A673 (cell line): ENCODE data around the gene MSANTD2. TPM values are rescaled to one million over a fixed set of nuclear protein-coding genes. Genes with fewer than 3 reads are reported as not detected.

Experiments used
- BruUV-seq: library from RNA; stranded (reverse); fragments of 400-500 nt; replicated peaks from 2 replicates; lab custom pipeline; 2021; lab: Mats Ljungman, UMichigan
- CTCF ChIA-PET: fragments of 300-600 bp; sonication (Branson Sonifier 250); formaldehyde crosslinking; loops from one replicate; lab custom pipeline; 2022; ENCODE audit warnings: antibody characterized with exemption; lab: Charles Lee
- POLR2A ChIA-PET: fragments of 300-600 bp; sonication (Branson Sonifier 250); formaldehyde crosslinking; loops from one replicate; lab custom pipeline; 2022; ENCODE audit warnings: antibody characterized with exemption; ENCODE audit not compliant: low non-redundant PET; lab: Charles Lee
- DNase-seq: peaks from one replicate; pipeline ENCODE4 v3.0.0-alpha.2; 2015; ENCODE audit warnings: low spot score
- H3K27ac ChIP-seq: fragments of 200-600 bp; sonication (generic); 2 replicates; pipeline ENCODE4 v1.5.1; 2016; ENCODE audit warnings: mixed run types, low read depth, mild to moderate bottlenecking, mixed read lengths, antibody characterized with exemption, low read length; ENCODE audit not compliant: poor library complexity, severe bottlenecking
- H3K27me3 ChIP-seq: fragments of 200-600 bp; sonication (generic); replicated peaks from 2 replicates; pipeline ENCODE4 v1.6.1; 2017; ENCODE audit warnings: mixed run types, low read depth, mild to moderate bottlenecking, mixed read lengths, antibody characterized with exemption, low read length; ENCODE audit not compliant: insufficient read depth, poor library complexity
- H3K36me3 ChIP-seq: fragments of 200-600 bp; sonication (generic); 2 replicates; pipeline ENCODE4 v1.6.1; 2016; ENCODE audit warnings: mixed run types, mild to moderate bottlenecking, mixed read lengths, antibody characterized with exemption, low read length; ENCODE audit not compliant: insufficient read depth, poor library complexity, severe bottlenecking
- H3K4me1 ChIP-seq: fragments of 200-600 bp; sonication (generic); 2 replicates; pipeline ENCODE4 v1.6.1; 2017; ENCODE audit warnings: mixed run types, mild to moderate bottlenecking, mixed read lengths, antibody characterized with exemption, low read length; ENCODE audit not compliant: insufficient read depth, poor library complexity, severe bottlenecking
- H3K4me3 ChIP-seq: fragments of 200-600 bp; sonication (generic); 2 replicates; pipeline ENCODE4 v1.5.1; 2016; ENCODE audit warnings: low read depth, mixed run types, mild to moderate bottlenecking, mixed read lengths, low read length; ENCODE audit not compliant: poor library complexity, severe bottlenecking
- H3K9me3 ChIP-seq: fragments of 200-600 bp; sonication (generic); 2 replicates; pipeline ENCODE4 v1.6.1; 2016; ENCODE audit warnings: mixed run types, low read depth, mild to moderate bottlenecking, mixed read lengths, antibody characterized with exemption, low read length; ENCODE audit not compliant: poor library complexity, severe bottlenecking
- EZH2 ChIP-seq: fragments of 200-600 bp; sonication (generic); IDR thresholded peaks from 2 replicates; pipeline ENCODE4 v1.6.1; 2017; ENCODE audit warnings: borderline replicate concordance, low read depth, mild to moderate bottlenecking, mixed read lengths, antibody characterized with exemption, low read length; ENCODE audit not compliant: poor library complexity, severe bottlenecking
- intact Hi-C: fragments of 100-400 bp; cut with micrococcal nuclease; formaldehyde crosslinking; loops from one replicate; pipeline ENCODE4 v1.10.0; 2022; ENCODE audit not compliant: unreplicated experiment
- total RNA-seq: library from RNA; stranded (reverse); gene quantifications from 2 replicates; pipeline ENCODE4 v1.2.3, GENCODE V29; 2021
- TF ChIP-seq, protein P1 (sequence below): fragments of 300-800, 200-600 bp; sonication (generic); conservative IDR thresholded peaks from 2 replicates; pipeline ENCODE4 v1.5.1; 2017; ENCODE audit warnings: low read depth, mild to moderate bottlenecking, antibody characterized with exemption, low read length, moderate library complexity, mixed read lengths

MSANTD2 gene
- total RNA-seq, 1 experiment from 2014 or later = 33.3 TPM

DNA sequence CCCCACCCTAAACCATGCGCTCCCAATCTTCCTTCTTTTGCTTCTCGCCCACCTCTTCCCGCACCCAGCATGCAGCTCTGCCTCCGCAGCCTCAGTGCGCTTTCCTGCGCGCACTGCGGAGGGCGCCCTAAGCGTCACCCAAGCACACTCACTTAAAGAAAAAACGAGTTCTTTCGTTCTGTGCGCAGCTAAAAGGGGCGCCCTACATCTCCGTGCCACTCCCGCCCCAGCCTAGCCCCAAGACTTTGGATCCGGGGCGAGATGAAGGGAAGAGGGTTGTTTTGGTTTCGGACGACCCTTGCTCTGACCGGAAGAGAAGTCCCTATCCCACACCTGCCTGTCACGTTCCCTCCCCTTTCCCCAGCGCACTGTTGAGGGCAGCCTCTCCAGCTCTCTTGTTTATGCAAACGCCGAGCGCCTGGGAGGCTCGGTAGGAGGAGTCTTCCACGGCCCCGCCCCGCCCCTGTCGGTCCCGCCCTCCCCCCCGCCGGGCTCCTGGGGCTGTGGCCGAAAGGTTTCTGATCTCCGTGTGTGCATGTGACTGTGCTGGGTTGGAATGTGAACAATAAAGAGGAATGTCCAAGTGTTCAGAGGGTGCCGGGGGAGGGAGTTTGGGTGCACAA, 53.5 kb downstream of the MSANTD2 start:
- Histone ChIP-seq H3K4me3 (peak overlapping the region; percentile 48), H3K9me3 (no peaks in the 10 kb centered on the region), H3K36me3 (no peaks in the 10 kb centered on the region), H3K4me1 (peaks cover 17% of the 10 kb centered on the region), H3K27ac (no peak overlapping the region), H3K27me3 (no peaks in the 10 kb centered on the region)
- peak; percentile 84 for DNase-seq
- ChIA-PET CTCF (interaction anchor here (0.5 to 1.6 kb wide), 7 partner anchors 12 to 130 kb away, joined by 3 to 6 read pairs (median 4); partner anchors contain the start of genes MSANTD2 and SIAE), POLR2A (no interaction called here)
- BruUV-seq = TSS peak; percentile 17
- no peak for TF ChIP-seq EZH2
- TF ChIP-seq, protein P1, sequence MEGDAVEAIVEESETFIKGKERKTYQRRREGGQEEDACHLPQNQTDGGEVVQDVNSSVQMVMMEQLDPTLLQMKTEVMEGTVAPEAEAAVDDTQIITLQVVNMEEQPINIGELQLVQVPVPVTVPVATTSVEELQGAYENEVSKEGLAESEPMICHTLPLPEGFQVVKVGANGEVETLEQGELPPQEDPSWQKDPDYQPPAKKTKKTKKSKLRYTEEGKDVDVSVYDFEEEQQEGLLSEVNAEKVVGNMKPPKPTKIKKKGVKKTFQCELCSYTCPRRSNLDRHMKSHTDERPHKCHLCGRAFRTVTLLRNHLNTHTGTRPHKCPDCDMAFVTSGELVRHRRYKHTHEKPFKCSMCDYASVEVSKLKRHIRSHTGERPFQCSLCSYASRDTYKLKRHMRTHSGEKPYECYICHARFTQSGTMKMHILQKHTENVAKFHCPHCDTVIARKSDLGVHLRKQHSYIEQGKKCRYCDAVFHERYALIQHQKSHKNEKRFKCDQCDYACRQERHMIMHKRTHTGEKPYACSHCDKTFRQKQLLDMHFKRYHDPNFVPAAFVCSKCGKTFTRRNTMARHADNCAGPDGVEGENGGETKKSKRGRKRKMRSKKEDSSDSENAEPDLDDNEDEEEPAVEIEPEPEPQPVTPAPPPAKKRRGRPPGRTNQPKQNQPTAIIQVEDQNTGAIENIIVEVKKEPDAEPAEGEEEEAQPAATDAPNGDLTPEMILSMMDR = peak; percentile 88
- intact Hi-C loops = loop anchor here (1.0 kb wide), 1 partner anchor 72 kb away; no protein-coding TSS in a partner anchor

DNA sequence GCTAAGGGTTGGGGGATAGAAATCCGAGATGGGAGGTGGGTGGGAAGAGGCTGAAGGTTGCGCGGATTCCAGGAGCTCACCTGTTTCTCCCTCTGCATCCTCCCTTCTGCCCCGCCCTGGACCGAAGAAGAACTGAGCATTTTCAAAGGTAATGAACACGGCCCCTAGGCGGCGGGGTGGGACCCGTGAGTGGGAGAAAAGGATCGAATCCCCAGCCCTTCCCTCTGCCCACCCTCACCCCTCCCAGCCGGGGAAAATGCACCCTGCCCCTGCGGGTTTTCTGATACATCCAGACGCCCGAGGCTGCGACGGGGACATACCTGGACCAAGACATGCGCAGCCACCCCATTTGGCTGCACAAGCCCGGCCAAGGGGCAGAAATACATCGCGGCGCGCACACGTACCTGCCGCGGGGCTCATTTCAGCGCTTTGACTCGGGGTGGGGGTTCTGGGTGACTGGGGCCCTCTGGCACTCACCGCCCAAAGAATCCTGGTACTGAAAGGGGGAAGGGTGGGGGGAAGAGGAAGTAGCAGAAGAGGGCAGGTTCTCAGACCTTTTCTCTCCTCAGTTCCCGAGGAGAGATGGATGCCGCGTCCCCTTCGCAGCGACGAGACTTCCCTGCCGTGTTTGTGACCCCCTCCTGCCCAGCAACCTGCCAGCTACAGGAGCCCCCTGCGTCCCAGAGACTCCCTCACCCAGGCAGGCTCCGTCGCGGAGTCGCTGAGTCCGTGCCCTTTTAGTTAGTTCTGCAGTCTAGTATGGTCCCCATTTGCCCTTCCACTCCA, 54.2 kb downstream of the MSANTD2 start:
- POLR2A ChIA-PET = no interaction called here
- H3K4me1 ChIP-seq = peaks cover 24% of the 10 kb centered on the region
- no peaks in the 10 kb centered on the region for H3K27me3 ChIP-seq
- H3K36me3 ChIP-seq = no peaks in the 10 kb centered on the region
- BruUV-seq = no TSS peak
- peak overlapping the region; percentile 48 for H3K4me3 ChIP-seq
- no peaks in the 10 kb centered on the region for H3K9me3 ChIP-seq
- TF ChIP-seq, protein P1 = peak; percentile 46
- TF ChIP-seq EZH2 = no peak
- intact Hi-C loops = loop anchor here (1.0 kb wide), 1 partner anchor 72 kb away; no protein-coding TSS in a partner anchor
- CTCF ChIA-PET = interaction anchor here (0.5 to 1.6 kb wide), 7 partner anchors 13 to 130 kb away, joined by 3 to 6 read pairs (median 4); partner anchors contain the start of genes MSANTD2 and SIAE
- no peak overlapping the region for H3K27ac ChIP-seq
- peak; percentile 48 for DNase-seq

DNA sequence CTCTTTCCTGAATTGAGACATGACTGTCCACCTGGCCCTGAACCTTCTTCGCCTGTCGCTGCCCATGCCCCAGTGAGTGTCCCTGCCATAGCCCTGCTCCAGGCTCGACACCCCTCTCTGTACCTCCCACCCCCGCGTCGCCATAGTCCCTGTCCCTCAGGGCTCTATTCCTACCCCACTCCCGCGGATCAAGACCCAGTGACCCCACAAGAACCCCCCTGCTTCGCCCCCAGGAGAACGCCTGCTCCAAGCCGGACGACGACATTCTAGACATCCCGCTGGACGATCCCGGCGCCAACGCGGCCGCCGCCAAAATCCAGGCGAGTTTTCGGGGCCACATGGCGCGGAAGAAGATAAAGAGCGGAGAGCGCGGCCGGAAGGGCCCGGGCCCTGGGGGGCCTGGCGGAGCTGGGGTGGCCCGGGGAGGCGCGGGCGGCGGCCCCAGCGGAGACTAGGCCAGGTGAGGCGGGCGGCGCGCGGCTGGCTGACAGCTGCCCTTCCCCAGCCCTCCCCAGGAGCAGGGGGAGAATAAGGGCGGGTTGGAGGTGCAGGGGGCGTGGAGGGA, 54.9 kb downstream of the MSANTD2 start:
- ChIA-PET CTCF (interaction anchor here (0.9 to 1.6 kb wide), 2 partner anchors 53 to 76 kb away, joined by 4 to 6 read pairs; no protein-coding TSS in a partner anchor), POLR2A (no interaction called here)
- no peaks in the 10 kb centered on the region for H3K27me3 ChIP-seq
- intact Hi-C loops = no loop called here
- peak overlapping the region; percentile 48 for H3K4me3 ChIP-seq
- H3K4me1 ChIP-seq = peaks cover 27% of the 10 kb centered on the region
- no peak overlapping the region for H3K27ac ChIP-seq
- TF ChIP-seq, protein P1 = no peak
- no peak for TF ChIP-seq EZH2
- no TSS peak for BruUV-seq
- H3K36me3 ChIP-seq = no peaks in the 10 kb centered on the region
- H3K9me3 ChIP-seq = no peaks in the 10 kb centered on the region
- no peak for DNase-seq
